Mesenchymal stem cell (in vitro differentiated cells and primary cell): ENCODE data around the gene BCORL1.
A peak's percentile ranks its signal among the peaks of the same experiment; 100 is the strongest.

Experiments used
- DNase-seq: peaks from one replicate; pipeline ENCODE4 v3.0.0-alpha.2; 2013
- H2AFZ ChIP-seq: one replicate; pipeline ENCODE4 v1.6.1; 2013; ENCODE audit warnings: low read depth, mild to moderate bottlenecking, control low read depth, inconsistent platforms, low read length, moderate library complexity
- H2AK5ac ChIP-seq: 2 replicates; pipeline ENCODE4 v1.6.1; 2013; ENCODE audit warnings: low read length, moderate library complexity, mild to moderate bottlenecking, inconsistent platforms; ENCODE audit not compliant: severe bottlenecking
- H2BK120ac ChIP-seq: one replicate; pipeline ENCODE4 v1.6.1; 2013; ENCODE audit warnings: low read depth, mild to moderate bottlenecking, inconsistent platforms, low read length, moderate library complexity
- H2BK12ac ChIP-seq, 2 experiments: one replicate each; pipeline ENCODE4 v1.6.1; 2013; ENCODE audit warnings: inconsistent platforms in 2 of 2, low read length in 2 of 2, mild to moderate bottlenecking in 2 of 2, moderate library complexity in 2 of 2, control low read depth in 1 of 2
- H2BK15ac ChIP-seq: one replicate; pipeline ENCODE4 v1.6.1; 2013; ENCODE audit warnings: mild to moderate bottlenecking, low read depth, inconsistent platforms; ENCODE audit not compliant: poor library complexity, severe bottlenecking
- H2BK5ac ChIP-seq: 2 replicates; pipeline ENCODE4 v1.6.1; 2013; ENCODE audit warnings: low read depth, mild to moderate bottlenecking, low read length, control low read depth, inconsistent platforms; ENCODE audit not compliant: poor library complexity, severe bottlenecking
- H3K14ac ChIP-seq, 2 experiments: one replicate each; pipeline ENCODE4 v1.6.1; 2013; ENCODE audit warnings: inconsistent platforms in 2 of 2, low read length in 2 of 2, control low read depth in 1 of 2, mild to moderate bottlenecking in 1 of 2, moderate library complexity in 1 of 2
- H3K18ac ChIP-seq, 2 experiments: one replicate each; pipeline ENCODE4 v1.6.1; 2013; ENCODE audit warnings: inconsistent platforms in 2 of 2, low read length in 2 of 2, control low read depth in 1 of 2, low read depth in 1 of 2, mild to moderate bottlenecking in 1 of 2
- H3K23ac ChIP-seq, 2 experiments: one replicate each; pipeline ENCODE4 v1.6.1; 2013; ENCODE audit warnings: inconsistent platforms in 2 of 2, low read length in 2 of 2, mild to moderate bottlenecking in 2 of 2, moderate library complexity in 2 of 2, control low read depth in 1 of 2
- H3K27ac ChIP-seq: 2 replicates; pipeline ENCODE4 v1.5.1; 2013; ENCODE audit warnings: mild to moderate bottlenecking, moderate library complexity, low read length, control low read depth, inconsistent platforms; ENCODE audit not compliant: poor library complexity, severe bottlenecking
- H3K27me3 ChIP-seq, 2 experiments: 2 replicates each; pipeline versions ENCODE4 v1.6.1 to v1.7.0; 2013; ENCODE audit warnings: low read length in 2 of 2, mild to moderate bottlenecking in 2 of 2, moderate library complexity in 2 of 2, control low read depth in 1 of 2, inconsistent platforms in 1 of 2; ENCODE audit not compliant: control insufficient read depth in 1 of 2, insufficient read depth in 1 of 2
- H3K36me3 ChIP-seq, 2 experiments: 2 replicates each; pipeline versions ENCODE4 v1.6.1 to v1.7.0; 2013; ENCODE audit warnings: low read length in 2 of 2, control low read depth in 1 of 2, inconsistent platforms in 1 of 2, low read depth in 1 of 2, mild to moderate bottlenecking in 1 of 2; ENCODE audit not compliant: insufficient read depth in 2 of 2, control insufficient read depth in 1 of 2
- H3K4ac ChIP-seq, 2 experiments: one replicate each; pipeline ENCODE4 v1.6.1; 2013; ENCODE audit warnings: inconsistent platforms in 2 of 2, low read length in 2 of 2, mild to moderate bottlenecking in 2 of 2, moderate library complexity in 2 of 2, control low read depth in 1 of 2, low read depth in 1 of 2
- H3K4me1 ChIP-seq: 2 replicates; pipeline ENCODE4 v1.6.1; 2013; ENCODE audit warnings: low read depth, low read length, control low read depth; ENCODE audit not compliant: control insufficient read depth, insufficient read depth
- H3K4me2 ChIP-seq: 2 replicates; pipeline ENCODE4 v1.6.1; 2013; ENCODE audit warnings: low read length, mild to moderate bottlenecking, inconsistent platforms; ENCODE audit not compliant: poor library complexity, severe bottlenecking
- H3K4me3 ChIP-seq, 2 experiments: 2 replicates each; pipeline versions ENCODE4 v1.5.1 to v1.7.0; 2013; ENCODE audit warnings: low read length in 2 of 2, mild to moderate bottlenecking in 2 of 2, control low read depth in 1 of 2, low read depth in 1 of 2; ENCODE audit not compliant: insufficient read depth in 1 of 2
- H3K79me1 ChIP-seq: replicated peaks from 2 replicates; pipeline ENCODE4 v1.6.1; 2013; ENCODE audit warnings: mild to moderate bottlenecking, control low read depth, low read length, inconsistent platforms; ENCODE audit not compliant: poor library complexity, severe bottlenecking
- H3K9ac ChIP-seq: 2 replicates; pipeline ENCODE4 v1.7.0; 2013; ENCODE audit warnings: mild to moderate bottlenecking, low read length, moderate library complexity
- H3K9me3 ChIP-seq: 2 replicates; pipeline ENCODE4 v1.7.0; 2013; ENCODE audit warnings: mild to moderate bottlenecking, low read length; ENCODE audit not compliant: control insufficient read depth
- H4K8ac ChIP-seq: one replicate; pipeline ENCODE4 v1.6.1; 2013; ENCODE audit warnings: inconsistent platforms, mild to moderate bottlenecking, low read length, moderate library complexity
- H4K91ac ChIP-seq: one replicate; pipeline ENCODE4 v1.6.1; 2013; ENCODE audit warnings: mild to moderate bottlenecking, low read length, inconsistent platforms
- WGBS: methylation state at CpG from one replicate; pipeline ENCODE4 v1.1.7; 2013; ENCODE audit warnings: mixed read lengths; 5-methylcytosine and 5-hydroxymethylcytosine counted together

BCORL1 gene

DNA sequence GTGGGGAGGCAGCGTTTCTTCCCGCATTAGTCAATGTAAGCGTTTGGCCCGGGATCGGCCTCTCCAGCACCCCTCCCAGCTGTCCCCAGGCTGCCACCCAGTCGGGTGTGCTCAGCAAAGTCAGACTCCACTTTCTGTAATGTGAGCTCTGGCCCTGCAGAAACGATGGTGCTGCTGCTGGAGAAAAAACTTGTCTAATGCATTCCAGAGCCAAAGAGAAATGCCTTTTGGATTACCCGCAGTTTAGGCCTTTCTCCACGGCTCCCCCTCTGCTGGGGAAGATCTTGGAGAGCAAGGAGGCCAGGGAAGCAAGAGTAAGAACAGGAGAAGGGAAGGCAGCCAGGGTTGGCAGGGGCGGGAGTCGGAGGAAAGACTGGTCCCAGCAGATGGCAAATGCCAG lies 72.7 kb downstream of the BCORL1 start:
- H3K4me2 ChIP-seq = no peak overlapping the region
- peaks cover 30 to 44% of the 10 kb centered on the region in 2 experiments for H3K36me3 ChIP-seq
- H3K18ac ChIP-seq = no peak overlapping the region
- H3K14ac ChIP-seq = no peak overlapping the region
- H2AFZ ChIP-seq = no peak overlapping the region
- no peaks in the 10 kb centered on the region for H3K9me3 ChIP-seq
- DNase-seq = peak; percentile 33
- peak overlapping the region; percentile 38 for H3K9ac ChIP-seq
- H4K8ac ChIP-seq = no peak overlapping the region
- no peak overlapping the region for H2BK15ac ChIP-seq
- peaks cover 13% of the 10 kb centered on the region for H3K4me1 ChIP-seq
- no peak overlapping the region for H2BK12ac ChIP-seq
- no peaks in the 10 kb centered on the region for H3K79me1 ChIP-seq
- H3K27ac ChIP-seq = peak overlapping the region; percentile 73
- H2BK5ac ChIP-seq = no peak overlapping the region
- WGBS = 69% methylated on average over 11 of the region's 11 CpGs
- no peak overlapping the region for H2BK120ac ChIP-seq
- H3K4me3 ChIP-seq = no peak overlapping the region
- H2AK5ac ChIP-seq = no peak overlapping the region
- H4K91ac ChIP-seq = no peak overlapping the region
- H3K27me3 ChIP-seq = peaks cover 0 to 29% of the 10 kb centered on the region in 2 experiments
- H3K4ac ChIP-seq = no peak overlapping the region
- H3K23ac ChIP-seq = no peak overlapping the region

DNA sequence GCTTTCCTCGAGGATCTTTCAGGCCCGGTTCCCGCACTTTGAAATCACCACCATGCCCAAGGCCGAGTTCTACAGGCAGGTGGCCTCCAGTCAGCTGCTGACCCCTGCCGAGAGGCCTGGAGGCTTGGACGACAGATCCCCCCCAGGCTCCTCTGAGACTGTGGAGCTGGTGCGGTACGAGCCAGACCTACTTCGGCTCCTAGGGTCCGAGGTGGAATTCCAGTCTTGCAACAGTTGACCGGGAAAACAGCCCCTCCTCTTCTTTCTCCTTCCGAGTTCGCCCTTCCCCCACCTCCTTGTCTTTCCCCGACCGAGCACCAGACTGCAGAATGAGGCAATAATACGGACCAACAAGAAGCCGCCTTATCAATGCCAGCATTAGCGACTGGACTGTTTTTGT lies 73.5 kb downstream of the BCORL1 start:
- H2BK15ac ChIP-seq = no peak overlapping the region
- H3K9me3 ChIP-seq = no peaks in the 10 kb centered on the region
- 75% methylated on average over 18 of the region's 18 CpGs for WGBS

GRCh38 chrX:130057209-130057608 lies 74.8 kb downstream of the BCORL1 start:
- H3K27ac ChIP-seq = no peak overlapping the region
- H3K4me2 ChIP-seq = no peak overlapping the region
- no peak overlapping the region for H3K18ac ChIP-seq
- WGBS = 71% methylated on average over 2 of the region's 9 CpGs
- peak; percentile 13 for DNase-seq
- no peaks in the 10 kb centered on the region for H3K9me3 ChIP-seq
- no peak overlapping the region for H3K9ac ChIP-seq
- peaks cover 13% of the 10 kb centered on the region for H3K4me1 ChIP-seq
- peak overlapping the region; percentile 7 for H2BK15ac ChIP-seq
- no peak overlapping the region for H2BK12ac ChIP-seq
- no peaks in the 10 kb centered on the region for H3K79me1 ChIP-seq
- no peak overlapping the region for H4K91ac ChIP-seq
- peak overlapping the region in 1 of 2 experiments; percentile 60 for H3K14ac ChIP-seq
- no peak overlapping the region for H2BK5ac ChIP-seq
- no peak overlapping the region for H3K4me3 ChIP-seq
- no peak overlapping the region for H2AK5ac ChIP-seq
- H3K27me3 ChIP-seq = peaks cover 0 to 17% of the 10 kb centered on the region in 2 experiments
- no peak overlapping the region for H3K4ac ChIP-seq
- peaks cover 12 to 25% of the 10 kb centered on the region in 2 experiments for H3K36me3 ChIP-seq
- H2BK120ac ChIP-seq = no peak overlapping the region
- H3K23ac ChIP-seq = no peak overlapping the region
- no peak overlapping the region for H2AFZ ChIP-seq
- H4K8ac ChIP-seq = no peak overlapping the region

More for the DNA sequence above, 73.5 kb downstream of the BCORL1 start:
- no peaks in the 10 kb centered on the region for H3K79me1 ChIP-seq
- peak overlapping the region; percentile 33 for H2AK5ac ChIP-seq
- no peak overlapping the region for H4K8ac ChIP-seq
- H3K23ac ChIP-seq = no peak overlapping the region
- no peak overlapping the region for H4K91ac ChIP-seq
- H2AFZ ChIP-seq = no peak overlapping the region
- peaks cover 13% of the 10 kb centered on the region for H3K4me1 ChIP-seq
- peaks cover 24 to 38% of the 10 kb centered on the region in 2 experiments for H3K36me3 ChIP-seq
- no peak for DNase-seq
- H3K14ac ChIP-seq = no peak overlapping the region
- H2BK12ac ChIP-seq = no peak overlapping the region
- peaks cover 0 to 22% of the 10 kb centered on the region in 2 experiments for H3K27me3 ChIP-seq
- no peak overlapping the region for H3K27ac ChIP-seq
- no peak overlapping the region for H3K18ac ChIP-seq
- no peak overlapping the region for H3K4me3 ChIP-seq
- H3K4ac ChIP-seq = no peak overlapping the region
- H3K4me2 ChIP-seq = no peak overlapping the region
- no peak overlapping the region for H2BK120ac ChIP-seq
- H3K9ac ChIP-seq = no peak overlapping the region
- no peak overlapping the region for H2BK5ac ChIP-seq

- Histone ChIP-seq H4K8ac (no peak overlapping the region), H3K27me3 (peaks cover 0 to 19% of the 10 kb centered on the region in 2 experiments), H3K4ac (no peak overlapping the region), H3K9me3 (no peaks in the 10 kb centered on the region), H3K4me3 (no peak overlapping the region), H3K4me1 (peaks cover 13% of the 10 kb centered on the region), H3K4me2 (no peak overlapping the region), H2BK120ac (no peak overlapping the region), H3K79me1 (no peaks in the 10 kb centered on the region), H2BK5ac (no peak overlapping the region), H3K27ac (no peak overlapping the region), H3K36me3 (peaks cover 11 to 12% of the 10 kb centered on the region in 2 experiments), H2BK15ac (no peak overlapping the region), H2AFZ (no peak overlapping the region), H4K91ac (no peak overlapping the region), H3K23ac (no peak overlapping the region), H3K18ac (no peak overlapping the region), H2AK5ac (no peak overlapping the region), H3K9ac (no peak overlapping the region), H2BK12ac (no peak overlapping the region), H3K14ac (no peak overlapping the region)
- 89% methylated on average over 7 of the region's 7 CpGs for WGBS
- no peak for DNase-seq
Observed at GRCh38 chrX:130058652-130059051, 76.2 kb downstream of the BCORL1 start.
